NCI-H146 treated with DMSO at 0.1 percent for 48 hours (cell line): ENCODE data around the gene TTLL10.

Experiments
- DNase-seq: peaks from one replicate; lab custom pipeline; 2025; ENCODE audit not compliant: unreplicated experiment; lab: John Stamatoyannopoulos, UW

The TTLL10 gene

GRCh38 chr1:1217621-1218523 is 44.2 kb downstream of the TTLL10 start:
- DNase-seq = no peak

- DNase-seq = no peak
Measured at GRCh38 chr1:1218524-1219200, 45.0 kb downstream of the TTLL10 start.

GRCh38 chr1:1219341-1219740 is 45.7 kb downstream of the TTLL10 start:
- no peak for DNase-seq

GRCh38 chr1:1220197-1220596 is 46.5 kb downstream of the TTLL10 start:
- DNase-seq = no peak

- DNase-seq = no peak
Measured at GRCh38 chr1:1221887-1222574, 48.4 kb downstream of the TTLL10 start.

- no peak for DNase-seq
Measured at GRCh38 chr1:1222575-1223225, 49.0 kb downstream of the TTLL10 start.

- DNase-seq = no peak
Measured at GRCh38 chr1:1223321-1223720, 49.6 kb downstream of the TTLL10 start.

- no peak for DNase-seq
Measured at GRCh38 chr1:1223891-1224290, 50.2 kb downstream of the TTLL10 start.

- no peak for DNase-seq
Measured at GRCh38 chr1:1225238-1225845, 51.7 kb downstream of the TTLL10 start.

GRCh38 chr1:1225913-1226312 is 52.2 kb downstream of the TTLL10 start:
- no peak for DNase-seq

GRCh38 chr1:1226566-1227362 is 53.1 kb downstream of the TTLL10 start:
- no peak for DNase-seq

- no peak for DNase-seq
Measured at GRCh38 chr1:1227386-1227785, 53.7 kb downstream of the TTLL10 start.

GRCh38 chr1:1228187-1228586 is 54.5 kb downstream of the TTLL10 start:
- no peak for DNase-seq

GRCh38 chr1:1228596-1229321 is 55.1 kb downstream of the TTLL10 start:
- no peak for DNase-seq

GRCh38 chr1:1229770-1230169 is 56.1 kb downstream of the TTLL10 start:
- no peak for DNase-seq

- no peak for DNase-seq
Measured at GRCh38 chr1:1230656-1231399, 57.1 kb downstream of the TTLL10 start.

- peak; percentile 71 for DNase-seq
Measured at GRCh38 chr1:1231400-1232207, 57.9 kb downstream of the TTLL10 start, which contains the start of gene SDF4. TSS of gene SDF4 (minus strand) at chr1:1232001. CDS start at chr1:1228772, 3,229 bp downstream.
